ENCODE data around the gene CLNS1A. TPM values are rescaled to one million over a fixed set of nuclear protein-coding genes. Genes with fewer than 3 reads are reported as not detected.

The CLNS1A gene
- total RNA-seq, 2 donors from 2014 or later: 146 to 151 TPM

GRCh38 chr11:77650123-77650522 is 12.5 kb upstream of the CLNS1A start:
- WGBS, 2 experiments (ENCODE audit: insufficient coverage in 1 of 2, insufficient read length in 1 of 2): 87 to 100% methylated on average over 3 of the region's 3 CpGs
- TF ChIP-seq CTCF (conservative IDR thresholded peaks at IDR 0.05): no peak
- no peaks in the 10 kb centered on the region for H3K36me3 ChIP-seq (ENCODE audit: control insufficient read depth, insufficient read depth, low read length)

GRCh38 chr11:77647654-77648305 is 10.2 kb upstream of the CLNS1A start:
- WGBS, 2 experiments (ENCODE audit: insufficient coverage in 1 of 2, insufficient read length in 1 of 2): 74 to 86% methylated on average over 2 of the region's 3 CpGs
- Mint-ChIP-seq H3K27me3 (ENCODE audit: insufficient read depth) (no peaks in the 10 kb centered on the region), H3K27ac (no peak overlapping the region), H3K9me3 (no peaks in the 10 kb centered on the region), H3K4me1 (no peaks in the 10 kb centered on the region), H3K36me3 (ENCODE audit: low read depth) (no peaks in the 10 kb centered on the region), H3K4me3 (no peak overlapping the region)
- Histone ChIP-seq H3K9me3 (ENCODE audit: control insufficient read depth, low read length) (no peaks in the 10 kb centered on the region), H3K27ac (ENCODE audit: low read depth, low read length) (no peak overlapping the region), H3K4me1 (ENCODE audit: control insufficient read depth, insufficient read depth, low read length) (no peaks in the 10 kb centered on the region), H3K27me3 (ENCODE audit: control insufficient read depth, insufficient read depth, low read length, poor library complexity, severe bottlenecking) (no peaks in the 10 kb centered on the region), H3K9ac (ENCODE audit: extremely low read depth, low read length, poor library complexity, severe bottlenecking) (no peak overlapping the region), H3K36me3 (ENCODE audit: control insufficient read depth, insufficient read depth, low read length) (no peaks in the 10 kb centered on the region), H3K4me3 (ENCODE audit: low read length) (no peak overlapping the region)
- no peak for TF ChIP-seq CTCF (conservative IDR thresholded peaks at IDR 0.05)
- no peak for DNase-seq

More at GRCh38 chr11:77650123-77650522, 12.5 kb upstream of the CLNS1A start:
- Histone ChIP-seq H3K9ac (ENCODE audit: extremely low read depth, low read length, poor library complexity, severe bottlenecking) (no peak overlapping the region), H3K4me1 (ENCODE audit: control insufficient read depth, insufficient read depth, low read length) (no peaks in the 10 kb centered on the region), H3K4me3 (ENCODE audit: low read length) (no peak overlapping the region), H3K9me3 (ENCODE audit: control insufficient read depth, low read length) (no peaks in the 10 kb centered on the region), H3K27ac (ENCODE audit: low read depth, low read length) (no peak overlapping the region), H3K27me3 (ENCODE audit: control insufficient read depth, insufficient read depth, low read length, poor library complexity, severe bottlenecking) (no peaks in the 10 kb centered on the region)
- Mint-ChIP-seq H3K9me3 (no peaks in the 10 kb centered on the region), H3K27me3 (ENCODE audit: insufficient read depth) (no peaks in the 10 kb centered on the region), H3K27ac (no peak overlapping the region), H3K4me3 (no peak overlapping the region), H3K4me1 (no peaks in the 10 kb centered on the region), H3K36me3 (ENCODE audit: low read depth) (no peaks in the 10 kb centered on the region)
- no peak for DNase-seq

- Mint-ChIP-seq H3K9me3 (peaks cover 9% of the 10 kb centered on the region), H3K36me3 (ENCODE audit: low read depth) (no peaks in the 10 kb centered on the region), H3K4me3 (no peak overlapping the region), H3K4me1 (no peaks in the 10 kb centered on the region), H3K27ac (no peak overlapping the region), H3K27me3 (ENCODE audit: insufficient read depth) (peaks cover 3% of the 10 kb centered on the region)
- no peak for DNase-seq
- WGBS, 2 experiments (ENCODE audit: insufficient coverage in 1 of 2, insufficient read length in 1 of 2): 94 to 100% methylated on average over 1 of the region's 1 CpG
- Histone ChIP-seq H3K9me3 (ENCODE audit: control insufficient read depth, low read length) (peaks cover 10% of the 10 kb centered on the region), H3K9ac (ENCODE audit: extremely low read depth, low read length, poor library complexity, severe bottlenecking) (no peak overlapping the region), H3K27me3 (ENCODE audit: control insufficient read depth, insufficient read depth, low read length, poor library complexity, severe bottlenecking) (no peaks in the 10 kb centered on the region), H3K4me1 (ENCODE audit: control insufficient read depth, insufficient read depth, low read length) (no peaks in the 10 kb centered on the region), H3K27ac (ENCODE audit: low read depth, low read length) (no peak overlapping the region), H3K4me3 (ENCODE audit: low read length) (no peak overlapping the region), H3K36me3 (ENCODE audit: control insufficient read depth, insufficient read depth, low read length) (no peaks in the 10 kb centered on the region)
- TF ChIP-seq CTCF (conservative IDR thresholded peaks at IDR 0.05): no peak
Observed at GRCh38 chr11:77644887-77645286, 7.3 kb upstream of the CLNS1A start.
